HG03575 (cell line): ENCODE data around the gene MYH7B.

ENCODE experiments used
- ATAC-seq: cut with Tn5 transposase; IDR thresholded peaks from one replicate; pipeline ENCODE4 v1.9.1; 2021; ENCODE audit not compliant: unreplicated experiment, insufficient number of reproducible peaks, low FRiP score; ENCODE audit errors: extremely low read depth

The MYH7B gene

DNA sequence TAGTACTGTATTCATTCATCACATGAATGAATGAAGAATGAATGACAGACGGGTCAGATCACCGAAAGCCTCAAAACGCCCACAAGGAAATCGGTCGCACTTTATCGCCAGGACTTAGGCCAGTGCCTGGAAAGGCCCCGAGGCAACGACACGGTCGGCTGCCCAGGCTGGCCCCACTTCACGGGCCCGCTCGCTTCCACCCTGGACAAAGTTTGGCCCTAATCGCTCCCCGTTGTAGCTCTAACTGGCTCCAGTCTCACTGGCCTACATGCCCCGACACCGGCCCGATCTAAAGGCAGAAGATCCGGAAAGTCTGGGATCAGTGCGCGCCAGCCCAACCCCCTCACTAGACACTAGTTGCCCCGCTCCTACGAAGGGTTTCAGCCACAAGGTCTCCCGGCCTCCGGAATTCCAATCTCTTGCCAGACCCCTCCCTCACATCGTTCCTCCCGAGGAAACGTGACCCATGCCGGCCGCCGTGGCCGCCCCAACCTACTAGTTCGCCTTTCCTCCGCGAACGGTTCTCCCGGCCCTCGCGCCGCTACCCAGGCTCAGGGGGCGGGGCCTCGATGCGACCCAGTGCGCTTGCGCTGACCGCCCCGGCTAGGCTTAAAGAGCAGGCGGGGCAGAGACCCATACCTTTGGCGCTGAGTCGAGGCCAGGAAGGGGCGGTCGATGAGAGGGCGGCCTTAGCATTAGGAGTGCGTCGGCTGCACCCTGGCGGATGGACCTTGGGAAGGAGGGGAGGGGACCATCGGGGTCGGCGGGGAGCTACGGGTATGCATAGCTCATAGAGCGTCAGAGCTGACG lies at the start of gene MYH7B, which contains the start of gene GSS:
MYH7B (plus strand) TSS at position 638 of the 810 bp plus-strand sequence. CDS start 22,138 bp downstream, outside the sequence.
GSS (minus strand) TSS at position 576 of the 810 bp plus-strand sequence. CDS start 3,954 bp downstream, outside the sequence.
- ATAC-seq = no peak

GRCh38 chr20:34907616-34908469 lies 47.8 kb upstream of the MYH7B start:
- no peak for ATAC-seq

DNA sequence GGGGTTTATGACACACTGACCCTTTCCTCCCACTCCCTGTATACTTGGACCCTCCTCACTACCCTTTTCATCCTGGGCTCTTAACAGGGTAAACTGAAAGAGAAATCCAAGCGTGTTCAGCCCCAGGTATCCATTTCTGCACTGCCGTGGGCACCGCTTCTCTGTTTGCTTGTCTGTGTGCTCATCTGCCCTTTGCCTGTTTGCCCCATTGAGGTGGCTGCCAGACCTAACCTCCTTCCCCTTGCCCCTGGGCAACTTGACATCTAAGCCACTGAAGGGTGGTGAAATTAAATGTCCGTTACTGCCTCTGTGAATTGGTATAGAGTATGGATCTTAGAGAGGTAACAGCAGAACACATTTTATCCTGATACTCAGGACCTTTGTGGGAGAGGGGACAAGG lies 40.5 kb upstream of the MYH7B start:
- no peak for ATAC-seq

- no peak for ATAC-seq
Measured at GRCh38 chr20:34915749-34916455, 39.8 kb upstream of the MYH7B start.

DNA sequence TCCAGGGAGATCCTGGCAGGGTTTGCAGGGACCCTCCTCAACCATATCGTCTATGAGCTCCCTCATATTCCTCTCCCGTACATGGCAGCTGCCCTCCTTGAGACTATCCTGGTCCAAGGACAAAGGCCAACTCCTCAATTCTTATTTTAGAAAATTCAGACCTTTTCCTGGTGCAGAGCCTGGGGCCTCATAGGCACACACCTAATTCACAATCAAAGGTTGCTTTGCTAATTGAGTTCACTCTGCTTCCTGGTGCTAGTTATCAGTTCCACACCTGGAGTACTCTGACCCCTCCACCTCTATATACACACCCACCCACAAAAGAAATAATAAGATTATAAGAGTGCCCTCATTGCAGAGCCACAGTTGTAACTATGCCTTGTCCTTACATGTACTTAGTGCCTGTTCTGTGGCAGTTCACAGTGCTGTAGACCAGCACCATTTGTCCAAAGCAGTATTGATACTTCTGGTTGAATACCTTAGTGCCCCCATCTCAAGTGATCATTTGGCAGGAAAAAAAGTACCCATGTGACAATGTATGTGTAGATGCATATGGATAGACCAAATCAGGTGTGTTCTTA lies 38.8 kb upstream of the MYH7B start:
- ATAC-seq = no peak

- no peak for ATAC-seq
Measured at GRCh38 chr20:34920055-34920454, 35.6 kb upstream of the MYH7B start.

- no peak for ATAC-seq
Measured at GRCh38 chr20:34921436-34921835, 34.2 kb upstream of the MYH7B start.

- ATAC-seq = no peak
Measured at GRCh38 chr20:34922654-34923381, 32.9 kb upstream of the MYH7B start.

DNA sequence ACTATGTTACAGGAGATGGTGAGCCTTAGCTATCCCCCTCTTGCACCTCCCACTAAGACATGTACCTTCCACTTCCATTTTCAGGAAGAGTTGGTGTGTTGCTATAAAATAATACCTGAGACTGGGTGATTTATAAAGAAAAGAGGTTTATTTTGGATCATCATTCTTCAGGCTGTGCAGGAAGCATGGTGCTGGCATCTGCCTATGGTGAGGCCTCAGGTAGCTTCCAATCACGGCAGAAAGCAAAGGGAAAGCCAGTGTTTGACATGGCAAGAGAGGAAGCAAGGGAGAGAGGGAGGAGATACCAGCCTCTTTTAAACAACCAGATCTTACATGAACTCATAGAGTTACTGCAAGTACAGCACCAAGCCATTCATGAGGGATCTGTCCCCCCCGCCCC lies 32.3 kb upstream of the MYH7B start:
- no peak for ATAC-seq

- no peak for ATAC-seq
Measured at GRCh38 chr20:34925341-34925740, 30.3 kb upstream of the MYH7B start.

DNA sequence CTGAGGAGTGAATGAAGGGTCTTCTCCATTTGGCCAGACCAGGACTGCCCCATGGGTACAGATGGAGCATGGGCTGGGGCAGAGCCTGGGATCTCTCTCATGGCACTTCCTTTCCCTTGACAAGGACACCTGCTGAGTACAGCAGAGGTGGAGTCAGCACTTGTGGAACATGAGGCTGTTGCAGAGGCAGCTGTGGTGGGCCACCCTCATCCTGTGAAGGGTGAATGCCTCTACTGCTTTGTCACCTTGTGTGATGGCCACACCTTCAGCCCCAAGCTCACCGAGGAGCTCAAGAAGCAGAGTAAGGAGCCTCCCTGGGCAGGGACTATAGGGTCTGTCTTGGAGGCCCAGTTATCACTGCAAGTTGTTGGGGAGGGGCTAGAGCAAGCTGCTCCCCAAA lies 29.7 kb upstream of the MYH7B start:
- no peak for ATAC-seq

GRCh38 chr20:34926581-34926980 lies 29.1 kb upstream of the MYH7B start:
- ATAC-seq = no peak

DNA sequence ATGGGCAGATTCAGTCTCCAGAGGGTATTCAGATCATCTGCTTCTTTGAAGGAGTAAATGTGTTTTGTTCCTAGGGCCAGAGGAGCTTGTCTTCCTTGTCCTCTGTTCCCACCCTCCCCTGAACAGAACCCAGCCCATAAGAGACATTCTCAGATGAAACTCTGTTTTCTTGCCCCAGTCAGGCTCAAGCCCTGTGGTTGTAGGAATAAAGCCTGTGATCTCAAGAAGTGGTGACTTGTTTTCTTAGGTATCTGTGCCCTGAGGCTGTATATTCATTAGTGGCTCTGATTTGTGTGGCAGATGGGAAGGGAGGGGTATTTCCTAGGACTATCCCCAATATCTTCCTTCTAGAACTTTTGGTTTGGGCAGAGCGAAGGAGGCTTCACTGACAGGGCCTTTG lies 27.9 kb upstream of the MYH7B start:
- no peak for ATAC-seq

GRCh38 chr20:34928411-34928810 lies 27.3 kb upstream of the MYH7B start:
- ATAC-seq = no peak

DNA sequence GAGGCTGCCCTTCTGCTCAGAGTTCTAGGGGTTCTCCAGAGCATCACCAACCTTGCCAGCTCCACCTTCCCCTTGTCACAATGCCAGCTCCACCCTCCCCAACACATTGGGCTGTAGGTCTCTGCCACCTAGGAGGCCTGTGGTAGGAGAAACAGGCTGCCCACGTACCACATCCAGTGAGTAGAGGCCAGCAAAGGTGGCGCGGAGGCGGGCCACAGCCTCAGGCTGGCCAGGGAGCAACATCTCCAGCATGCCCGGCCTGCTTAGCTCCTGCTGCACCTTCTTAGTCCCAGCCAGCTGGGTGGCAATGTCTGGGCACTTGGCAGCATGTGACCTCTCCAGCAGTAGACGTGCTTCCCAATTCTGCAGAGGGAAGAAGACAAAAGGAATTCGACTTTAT lies 23.9 kb upstream of the MYH7B start:
- no peak for ATAC-seq

DNA sequence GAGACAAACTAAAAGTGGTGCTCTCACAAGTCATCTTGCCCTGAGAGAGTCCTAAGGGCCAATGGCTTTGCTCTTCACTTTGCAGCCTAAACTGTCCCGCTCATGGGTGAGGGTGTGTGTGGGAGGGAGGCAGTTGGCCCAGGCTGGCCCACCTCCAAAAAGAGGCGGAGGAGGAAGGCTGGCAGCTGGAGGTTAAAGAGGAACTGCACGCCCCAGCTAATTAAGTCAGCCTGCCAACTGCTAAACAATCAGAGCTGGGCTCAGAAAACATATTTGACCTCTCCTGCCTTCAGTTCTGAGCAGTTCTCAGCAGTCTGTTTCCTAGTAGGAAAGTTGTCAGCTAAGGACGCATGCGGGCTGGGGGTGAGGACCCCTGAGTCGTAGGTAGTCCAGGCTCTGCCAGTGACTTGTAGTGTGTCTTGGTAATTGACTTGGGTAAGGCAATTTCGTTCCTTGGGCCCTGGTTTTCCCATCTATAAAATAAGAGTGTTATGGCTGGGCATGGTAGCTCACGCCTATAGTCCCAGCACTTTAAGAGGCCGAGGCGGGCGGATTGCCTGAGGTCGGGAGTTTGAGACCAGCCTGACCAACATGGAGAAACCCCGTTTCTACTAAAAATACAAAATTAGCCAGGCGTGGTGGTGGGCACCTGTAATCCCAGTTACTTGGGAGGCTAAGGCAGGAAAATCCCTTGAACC lies 17.1 kb upstream of the MYH7B start:
- ATAC-seq = no peak

GRCh38 chr20:34940081-34940481 lies 15.6 kb upstream of the MYH7B start:
- no peak for ATAC-seq

GRCh38 chr20:34941226-34941625 lies 14.4 kb upstream of the MYH7B start:
- no peak for ATAC-seq
